B cell (primary cell): ENCODE data around the gene TM4SF20. TPM values are rescaled to one million over a fixed set of nuclear protein-coding genes. Genes with fewer than 3 reads are reported as not detected.

Experiments used
- ATAC-seq: fragments of 200-7000 bp; cut with Tn5 transposase; one replicate; pipeline ENCODE4 v1.10.0; 2021; ENCODE audit warnings: low read depth, mild to moderate bottlenecking, moderate number of reproducible peaks, moderate library complexity
- CTCF ChIA-PET: fragments of 350-600 bp; sonication (Branson Sonifier 250); formaldehyde crosslinking; loops from one replicate; lab custom pipeline; 2021; ENCODE audit warnings: antibody characterized with exemption, inconsistent platforms; lab: Charles Lee
- POLR2A ChIA-PET: fragments of 350-600 bp; sonication (Branson Sonifier 250); formaldehyde crosslinking; loops from one replicate; lab custom pipeline; 2021; ENCODE audit warnings: antibody characterized with exemption; lab: Charles Lee
- DNase-seq: peaks from one replicate; pipeline ENCODE4 v3.0.0; 2013
- H2AFZ ChIP-seq: 2 replicates; pipeline ENCODE4 v1.6.1; 2012; ENCODE audit warnings: mild to moderate bottlenecking, low read depth, low read length; ENCODE audit not compliant: insufficient read depth, poor library complexity, severe bottlenecking
- H3K27ac ChIP-seq, 2 donors: 1 replicate in 1 of 2; 2 replicates in 1 of 2; pipeline ENCODE4 v1.5.1; 2012 to 2013; ENCODE audit warnings: low read length in 2 of 2, mild to moderate bottlenecking in 2 of 2, moderate library complexity in 1 of 2
- H3K27me3 ChIP-seq, 4 experiments: fragments of 200-600 bp in 1 of 4; sonication (generic) in 1 of 4; replicated peaks in 1 of 4; 1 replicate in 2 of 4; 2 replicates in 2 of 4; pipeline versions ENCODE4 v1.6.1 to v1.7.0; 2013 to 2016; ENCODE audit warnings: low read length in 3 of 4, mild to moderate bottlenecking in 2 of 4, mixed read lengths in 1 of 4, moderate library complexity in 1 of 4; ENCODE audit not compliant: insufficient read depth in 4 of 4, control insufficient read depth in 3 of 4; ENCODE audit errors: control extremely low read depth in 1 of 4
- H3K36me3 ChIP-seq, 2 experiments: replicated peaks in 1 of 2; 1 replicate in 1 of 2; 2 replicates in 1 of 2; pipeline versions ENCODE4 v1.6.1 to v1.7.1; 2013; ENCODE audit warnings: low read length in 1 of 2; ENCODE audit not compliant: insufficient read depth in 2 of 2, control insufficient read depth in 1 of 2; ENCODE audit errors: control extremely low read depth in 1 of 2, extremely low read depth in 1 of 2
- H3K4me1 ChIP-seq, 2 donors: fragments of 200-600 bp in 1 of 2; sonication (generic) in 1 of 2; 1 replicate in 1 of 2; 2 replicates in 1 of 2; pipeline versions ENCODE4 v1.5.1 to v1.6.1; 2013 to 2017; ENCODE audit warnings: low read length in 2 of 2; ENCODE audit not compliant: control insufficient read depth in 2 of 2, insufficient read depth in 2 of 2
- H3K4me2 ChIP-seq: replicated peaks from 2 replicates; pipeline ENCODE3; 2012; ENCODE audit warnings: mild to moderate bottlenecking, low read depth, low read length; ENCODE audit not compliant: poor library complexity, severe bottlenecking
- H3K4me3 ChIP-seq, 5 experiments: fragments of 200-600 bp in 1 of 5; sonication (generic) in 1 of 5; 1 replicate in 3 of 5; 2 replicates in 2 of 5; pipeline versions ENCODE4 v1.5.1 to v1.7.0; 2011 to 2016; ENCODE audit warnings: low read length in 4 of 5, mild to moderate bottlenecking in 4 of 5, low read depth in 2 of 5, control low read depth in 1 of 5, moderate library complexity in 1 of 5; ENCODE audit not compliant: insufficient read depth in 1 of 5; ENCODE audit errors: control extremely low read depth in 1 of 5, extremely low read depth in 1 of 5
- H3K79me2 ChIP-seq: fragments of 200-600 bp; sonication (generic); one replicate; pipeline ENCODE4 v1.6.0; 2016; ENCODE audit warnings: low read length; ENCODE audit not compliant: control insufficient read depth, insufficient read depth
- H3K9ac ChIP-seq: fragments of 200-600 bp; sonication (generic); 2 replicates; pipeline ENCODE4 v1.6.1; 2017; ENCODE audit warnings: mild to moderate bottlenecking, low read length, moderate library complexity
- H3K9me3 ChIP-seq, 3 donors: one replicate each; pipeline versions ENCODE4 v1.6.1 to v1.7.1; 2013; ENCODE audit warnings: low read length in 2 of 3; ENCODE audit not compliant: control insufficient read depth in 2 of 3, insufficient read depth in 1 of 3; ENCODE audit errors: control extremely low read depth in 1 of 3
- H4K20me1 ChIP-seq: 2 replicates; pipeline ENCODE4 v1.6.0; 2012; ENCODE audit warnings: mild to moderate bottlenecking, low read length; ENCODE audit not compliant: insufficient read depth, control insufficient read depth, poor library complexity, severe bottlenecking
- H3K27ac Mint-ChIP-seq: one replicate; pipeline ENCODE4 v1.8.0; 2021; ENCODE audit warnings: mixed read lengths
- H3K27me3 Mint-ChIP-seq: one replicate; pipeline ENCODE4 v1.8.0; 2021; ENCODE audit warnings: mixed read lengths
- H3K4me1 Mint-ChIP-seq: one replicate; pipeline ENCODE4 v1.8.0; 2021; ENCODE audit warnings: mixed read lengths
- H3K4me3 Mint-ChIP-seq: one replicate; pipeline ENCODE4 v1.8.0; 2021; ENCODE audit warnings: mixed read lengths
- H3K9me3 Mint-ChIP-seq: one replicate; pipeline ENCODE4 v1.8.0; 2022; ENCODE audit warnings: mixed read lengths; ENCODE audit not compliant: insufficient read depth
- CTCF ChIP-seq: fragments of 200-600 bp; IDR thresholded peaks from one replicate; pipeline ENCODE4 v1.8.0; 2022; ENCODE audit warnings: antibody characterized with exemption, mild to moderate bottlenecking
- EZH2 ChIP-seq: IDR thresholded peaks from 2 replicates; pipeline ENCODE4 v1.6.1; 2012; ENCODE audit warnings: borderline replicate concordance, low read depth, mild to moderate bottlenecking, moderate library complexity, low read length; ENCODE audit not compliant: insufficient read depth, poor library complexity, severe bottlenecking
- WGBS: methylation state at CpG from one replicate; pipeline ENCODE4 v1.1.5; 2013; ENCODE audit warnings: missing lambda C conversion rate; ENCODE audit not compliant: insufficient coverage; 5-methylcytosine and 5-hydroxymethylcytosine counted together
- intact Hi-C: fragments of 100-400 bp; cut with micrococcal nuclease; formaldehyde crosslinking; loops from one replicate; pipeline ENCODE4 v1.10.0; 2022
- polyA plus RNA-seq: library from polyadenylated mRNA; depleted of rRNA; stranded (reverse); fragments of >200 nt; gene quantifications from 2 replicates; pipeline ENCODE4 v1.2.3, GENCODE V29; 2012
- total RNA-seq, 2 donors: library from RNA; stranded (reverse); fragments of 120-200 nt in 1 of 2; gene quantifications; 1 replicate in 1 of 2; 2 replicates in 1 of 2; pipeline versions ENCODE4 v1.2.3 to v1.2.4, GENCODE V29; 2013 to 2022

TM4SF20 gene
- total and polyA plus RNA-seq, 2 donors (not counting 1 experiment from before 2014, with no cell fraction given) = not detected

DNA sequence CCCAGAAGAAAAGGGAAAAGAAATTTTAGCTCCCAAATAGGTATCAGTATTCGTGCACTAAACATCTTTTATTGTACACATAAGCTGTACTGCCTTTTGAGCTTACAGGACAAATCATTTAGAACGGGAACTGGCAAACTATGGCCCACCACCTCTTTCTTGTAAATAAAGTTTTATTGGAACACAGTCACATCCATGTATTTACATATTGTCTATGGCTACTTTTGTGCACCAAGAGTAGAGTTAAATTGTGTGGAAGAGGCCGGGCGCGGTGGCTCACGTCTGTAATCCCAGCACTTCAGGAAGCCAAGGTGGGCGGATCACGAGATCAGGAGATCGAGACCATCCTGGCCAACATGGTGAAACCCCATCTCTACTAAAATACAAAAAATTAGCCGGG, 5.7 kb downstream of the TM4SF20 start:
- H3K27me3 Mint-ChIP-seq = peaks cover 8% of the 10 kb centered on the region
- Histone ChIP-seq H3K79me2 (no peaks in the 10 kb centered on the region), H4K20me1 (no peaks in the 10 kb centered on the region), H3K9ac (no peak overlapping the region), H3K27ac (no peak overlapping the region), H3K9me3 (no peaks in the 10 kb centered on the region), H3K4me2 (no peak overlapping the region), H2AFZ (no peak overlapping the region), H3K27me3 (no peaks in the 10 kb centered on the region), H3K36me3 (no peaks in the 10 kb centered on the region), H3K4me1 (no peaks in the 10 kb centered on the region), H3K4me3 (no peak overlapping the region)
- H3K27ac Mint-ChIP-seq = no peak overlapping the region
- peaks cover 1% of the 10 kb centered on the region for H3K4me1 Mint-ChIP-seq
- H3K4me3 Mint-ChIP-seq = no peak overlapping the region
- WGBS = 100% methylated on average over 5 of the region's 10 CpGs
- no peak for ATAC-seq
- DNase-seq = no peak
- ChIA-PET POLR2A (no interaction called here), CTCF (interaction anchor here (0.7 to 1.4 kb wide), 2 partner anchors 12 to 392 kb away, joined by 3 read pairs; no protein-coding TSS in a partner anchor)
- no peaks in the 10 kb centered on the region for H3K9me3 Mint-ChIP-seq
- intact Hi-C loops = no loop called here
- TF ChIP-seq CTCF (no peak), EZH2 (no peak)

- intact Hi-C loops = no loop called here
- Histone ChIP-seq H3K9me3 (no peaks in the 10 kb centered on the region), H3K9ac (no peak overlapping the region), H3K36me3 (no peaks in the 10 kb centered on the region), H3K4me1 (no peaks in the 10 kb centered on the region), H3K79me2 (no peaks in the 10 kb centered on the region), H3K27ac (no peak overlapping the region), H3K27me3 (no peaks in the 10 kb centered on the region), H2AFZ (no peak overlapping the region), H3K4me3 (no peak overlapping the region), H4K20me1 (no peaks in the 10 kb centered on the region), H3K4me2 (no peak overlapping the region)
- H3K4me3 Mint-ChIP-seq = no peak overlapping the region
- DNase-seq (no peak), ATAC-seq (no peak)
- WGBS = 81% methylated on average over 3 of the region's 9 CpGs
- no peak overlapping the region for H3K27ac Mint-ChIP-seq
- ChIA-PET POLR2A (no interaction called here), CTCF (interaction anchor here (1.6 kb wide), 1 partner anchor 12 kb away, joined by 3 read pairs; no protein-coding TSS in a partner anchor)
- peaks cover 5% of the 10 kb centered on the region for H3K27me3 Mint-ChIP-seq
- H3K4me1 Mint-ChIP-seq = peaks cover 1% of the 10 kb centered on the region
- TF ChIP-seq EZH2 = no peak
- TF ChIP-seq CTCF = no peak
- no peaks in the 10 kb centered on the region for H3K9me3 Mint-ChIP-seq
Measured at GRCh38 chr2:227370791-227371312, 8.3 kb downstream of the TM4SF20 start.
